Lung (tissue), 12 donors: ENCODE data around the gene EPN2. TPM values are rescaled to one million over a fixed set of nuclear protein-coding genes. Genes with fewer than 3 reads are reported as not detected.

Experiments
- ATAC-seq: fragments of 200-7000 bp; cut with Tn5 transposase; one replicate; pipeline ENCODE4 v1.9.1; 2020; ENCODE audit warnings: moderate number of reproducible peaks; ENCODE audit not compliant: insufficient read depth, low FRiP score
- DNase-seq, 3 donors: peaks; one replicate each; pipeline ENCODE4 v3.0.0-alpha.2; 2013 to 2017
- H3K27ac ChIP-seq, 2 donors: one replicate each; pipeline ENCODE4 v1.5.1; 2013; ENCODE audit warnings: mild to moderate bottlenecking in 2 of 2, moderate library complexity in 2 of 2, control low read depth in 1 of 2, inconsistent platforms in 1 of 2, low read depth in 1 of 2, low read length in 1 of 2
- H3K27me3 ChIP-seq, 3 donors: one replicate each; pipeline ENCODE4 v1.5.1; 2013; ENCODE audit warnings: low read length in 2 of 3; ENCODE audit not compliant: control insufficient read depth in 3 of 3, insufficient read depth in 3 of 3
- H3K36me3 ChIP-seq, 4 donors: one replicate each; pipeline ENCODE4 v1.5.1; 2013; ENCODE audit warnings: low read length in 4 of 4, mild to moderate bottlenecking in 1 of 4, moderate library complexity in 1 of 4; ENCODE audit not compliant: control insufficient read depth in 4 of 4, insufficient read depth in 4 of 4
- H3K4me1 ChIP-seq, 5 donors: one replicate each; pipeline ENCODE4 v1.5.1; 2013; ENCODE audit warnings: low read length in 5 of 5, mild to moderate bottlenecking in 2 of 5, moderate library complexity in 1 of 5; ENCODE audit not compliant: control insufficient read depth in 5 of 5, insufficient read depth in 5 of 5
- H3K4me3 ChIP-seq: one replicate; pipeline ENCODE4 v1.5.1; 2013; ENCODE audit warnings: mild to moderate bottlenecking, control low read depth, moderate library complexity
- H3K9ac ChIP-seq, 2 donors: one replicate each; pipeline ENCODE4 v1.5.1; 2013; ENCODE audit warnings: low read length in 2 of 2, control low read depth in 1 of 2; ENCODE audit not compliant: insufficient read depth in 1 of 2
- H3K9me3 ChIP-seq, 4 donors: one replicate each; pipeline ENCODE4 v1.5.1; 2013; ENCODE audit warnings: low read length in 3 of 4, mild to moderate bottlenecking in 1 of 4, moderate library complexity in 1 of 4; ENCODE audit not compliant: control insufficient read depth in 4 of 4, insufficient read depth in 3 of 4
- WGBS, 2 donors: extraction: QIAGEN DNeasy Blood & Tissue Kit; methylation state at CpG; one replicate each; pipeline ENCODE4 v1.1.7; 2013; 5-methylcytosine and 5-hydroxymethylcytosine counted together
- polyA plus RNA-seq, 2 donors: library from polyadenylated mRNA; stranded (reverse); fragments of 200-250 nt; gene quantifications; one replicate each; pipeline ENCODE4 v1.2.1, GENCODE V29; 2013
- total RNA-seq, 2 donors: library from RNA; depleted of rRNA in 1 of 2; stranded (reverse); fragments of >200 nt in 1 of 2; gene quantifications; one replicate each; pipeline ENCODE4 v1.2.1, GENCODE V29; 2014 to 2021
- TF ChIP-seq, protein P1 (sequence below): IDR thresholded peaks from 2 replicates; pipeline ENCODE4 v1.5.1; 2012; ENCODE audit warnings: mild to moderate bottlenecking; ENCODE audit errors: control extremely low read depth, extremely low read depth
- donor health status: control.
- donor health status: control.
- donor health status: Bipolar disorder and iron deficiency.
- donor health status: healthy.
- donor health status: DM: yes; HTN: yes; CAD: no.

Gene EPN2
- total and polyA plus RNA-seq, 4 donors: 16.7 to 73.7 (median 37.4) TPM

DNA sequence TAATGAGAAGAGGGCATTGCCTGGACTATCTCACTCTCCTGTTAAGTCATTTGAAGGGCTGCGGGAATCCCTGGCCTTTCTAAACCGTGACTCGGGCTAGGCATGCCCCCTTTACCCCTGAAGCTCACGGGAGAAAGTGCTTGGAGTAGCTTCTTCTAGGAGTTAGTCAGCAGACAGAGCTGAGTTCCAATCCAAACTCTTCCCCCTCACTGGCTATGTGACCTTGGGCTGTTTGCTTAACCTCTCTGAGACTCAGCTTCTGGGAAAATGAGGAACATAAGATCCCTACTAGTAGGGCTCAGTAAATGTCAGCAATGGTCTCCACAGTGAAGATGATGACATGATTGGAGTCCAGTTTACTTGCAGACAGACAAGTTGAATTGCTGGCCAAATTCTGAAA lies 131.1 kb downstream of the EPN2 start:
- Histone ChIP-seq H3K4me1 (peaks cover 0 to 28% (median 12%) of the 10 kb centered on the region in 5 donors), H3K27me3 (no peaks in the 10 kb centered on the region), H3K27ac (no peak overlapping the region), H3K9ac (no peak overlapping the region), H3K4me3 (no peak overlapping the region), H3K36me3 (no peaks in the 10 kb centered on the region), H3K9me3 (no peaks in the 10 kb centered on the region)
- DNase-seq (no peak), ATAC-seq (no peak)
- WGBS, 2 donors: 85 to 92% methylated on average over 4 of the region's 4 CpGs
- TF ChIP-seq, protein P1, sequence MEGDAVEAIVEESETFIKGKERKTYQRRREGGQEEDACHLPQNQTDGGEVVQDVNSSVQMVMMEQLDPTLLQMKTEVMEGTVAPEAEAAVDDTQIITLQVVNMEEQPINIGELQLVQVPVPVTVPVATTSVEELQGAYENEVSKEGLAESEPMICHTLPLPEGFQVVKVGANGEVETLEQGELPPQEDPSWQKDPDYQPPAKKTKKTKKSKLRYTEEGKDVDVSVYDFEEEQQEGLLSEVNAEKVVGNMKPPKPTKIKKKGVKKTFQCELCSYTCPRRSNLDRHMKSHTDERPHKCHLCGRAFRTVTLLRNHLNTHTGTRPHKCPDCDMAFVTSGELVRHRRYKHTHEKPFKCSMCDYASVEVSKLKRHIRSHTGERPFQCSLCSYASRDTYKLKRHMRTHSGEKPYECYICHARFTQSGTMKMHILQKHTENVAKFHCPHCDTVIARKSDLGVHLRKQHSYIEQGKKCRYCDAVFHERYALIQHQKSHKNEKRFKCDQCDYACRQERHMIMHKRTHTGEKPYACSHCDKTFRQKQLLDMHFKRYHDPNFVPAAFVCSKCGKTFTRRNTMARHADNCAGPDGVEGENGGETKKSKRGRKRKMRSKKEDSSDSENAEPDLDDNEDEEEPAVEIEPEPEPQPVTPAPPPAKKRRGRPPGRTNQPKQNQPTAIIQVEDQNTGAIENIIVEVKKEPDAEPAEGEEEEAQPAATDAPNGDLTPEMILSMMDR: no peak

DNA sequence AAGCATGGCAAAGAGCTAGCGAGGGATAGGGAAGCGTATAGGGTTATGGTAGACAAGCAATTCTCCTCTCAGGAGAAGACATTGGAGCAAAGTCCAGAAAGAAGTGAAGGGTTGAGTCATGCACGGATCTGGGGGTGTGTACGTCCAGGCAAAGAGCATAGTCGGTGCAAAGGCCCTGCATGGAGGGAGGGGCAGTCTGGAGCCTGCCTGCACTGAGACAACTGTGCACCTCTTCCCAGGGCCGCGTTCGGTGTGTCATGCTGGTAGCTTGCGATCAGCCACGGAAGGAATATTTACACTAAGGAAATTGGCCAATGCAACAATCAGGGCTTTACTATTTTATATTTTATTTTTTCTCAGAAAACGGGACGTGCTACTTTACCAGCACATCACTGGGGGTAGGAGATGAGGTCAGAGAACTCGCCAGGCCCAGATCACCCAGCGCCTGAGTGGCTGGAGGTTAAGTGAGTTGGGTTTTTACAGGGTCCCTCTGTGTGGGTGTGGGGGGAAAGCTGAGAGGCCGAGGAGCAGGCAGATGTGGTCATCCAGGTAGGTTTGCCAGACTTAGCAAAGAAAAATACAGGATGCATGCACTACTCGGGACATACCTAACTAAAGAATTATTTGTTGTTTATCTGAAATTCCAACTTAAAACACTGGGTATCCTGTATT lies 132.1 kb downstream of the EPN2 start:
- ATAC-seq (no peak), DNase-seq (no peak)
- peaks cover 0 to 20% (median 4%) of the 10 kb centered on the region in 5 donors for H3K4me1 ChIP-seq
- H3K9ac ChIP-seq: no peak overlapping the region
- TF ChIP-seq, protein P1: no peak
- peak overlapping the region in 1 of 2 donors; percentile 32 for H3K27ac ChIP-seq
- no peaks in the 10 kb centered on the region for H3K9me3 ChIP-seq
- no peaks in the 10 kb centered on the region for H3K36me3 ChIP-seq
- H3K4me3 ChIP-seq: no peak overlapping the region
- H3K27me3 ChIP-seq: no peaks in the 10 kb centered on the region
- WGBS, 2 donors: 88 to 91% methylated on average over 16 of the region's 16 CpGs

DNA sequence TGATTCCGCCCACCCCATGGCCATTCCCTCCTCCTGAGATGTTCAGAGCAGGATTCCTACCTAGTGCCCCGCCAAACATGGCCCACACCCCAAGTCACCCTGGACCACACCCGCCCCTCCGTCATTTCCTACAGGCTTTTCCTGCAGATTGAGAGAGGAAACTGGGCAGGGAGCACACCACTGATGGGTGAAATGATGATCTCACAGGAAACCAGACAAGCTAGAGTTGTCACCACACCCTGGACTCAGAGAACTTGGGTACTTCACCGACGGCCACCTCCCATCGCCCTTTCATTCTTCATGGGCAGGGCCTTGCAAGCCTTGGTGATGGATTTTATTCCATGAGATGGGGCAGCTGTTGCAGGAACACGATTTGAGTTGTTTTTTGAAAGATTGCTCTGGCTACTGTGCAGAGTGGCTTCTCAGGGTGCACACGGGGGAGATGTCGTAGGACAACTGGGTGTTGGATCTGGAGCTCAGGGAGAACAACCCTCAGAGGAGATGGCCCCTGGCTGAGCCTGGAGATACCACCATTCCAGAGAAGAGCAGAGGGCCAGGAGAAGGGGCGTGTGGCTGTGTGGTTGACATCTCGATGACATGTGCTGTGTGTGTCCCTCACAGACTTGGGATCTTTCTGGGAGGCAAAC lies 132.8 kb downstream of the EPN2 start:
- ATAC-seq: peak; percentile 35
- H3K27me3 ChIP-seq: no peaks in the 10 kb centered on the region
- H3K4me1 ChIP-seq: peaks cover 0 to 20% (median 4%) of the 10 kb centered on the region in 5 donors
- TF ChIP-seq, protein P1: no peak
- no peak overlapping the region for H3K4me3 ChIP-seq
- H3K27ac ChIP-seq: peak overlapping the region in 1 of 2 donors; percentile 37
- no peaks in the 10 kb centered on the region for H3K9me3 ChIP-seq
- H3K9ac ChIP-seq: no peak overlapping the region
- peak in 1 of 3 donors; percentile 55 for DNase-seq
- WGBS, 2 donors: 54 to 56% methylated on average over 12 of the region's 12 CpGs
- H3K36me3 ChIP-seq: no peaks in the 10 kb centered on the region
